Calu3 (cell line): ENCODE data around the gene SCAPER. TPM values are rescaled to one million over a fixed set of nuclear protein-coding genes. Genes with fewer than 3 reads are reported as not detected.

Experiments used
- BruUV-seq: library from RNA; stranded (reverse); fragments of 400-500 nt; replicated peaks from 2 replicates; lab custom pipeline; 2021; lab: Mats Ljungman, UMichigan
- CTCF ChIA-PET: fragments of 300-600 bp; sonication (Branson Sonifier 250); formaldehyde crosslinking; loops from one replicate; lab custom pipeline; 2022; ENCODE audit warnings: antibody characterized with exemption; lab: Charles Lee
- DNase-seq: peaks from one replicate; pipeline ENCODE4 v3.0.0; 2022
- H3K27ac Mint-ChIP-seq: one replicate; pipeline ENCODE4 v1.8.0; 2022; ENCODE audit warnings: mixed read lengths; ENCODE audit not compliant: unreplicated experiment
- H3K27me3 Mint-ChIP-seq: one replicate; pipeline ENCODE4 v1.8.0; 2022; ENCODE audit warnings: mixed read lengths; ENCODE audit not compliant: unreplicated experiment
- H3K36me3 Mint-ChIP-seq: one replicate; pipeline ENCODE4 v1.8.0; 2022; ENCODE audit warnings: mild to moderate bottlenecking, moderate library complexity, mixed read lengths; ENCODE audit not compliant: insufficient read depth, unreplicated experiment
- H3K4me1 Mint-ChIP-seq: one replicate; pipeline ENCODE4 v1.8.0; 2022; ENCODE audit warnings: mild to moderate bottlenecking, low read depth, mixed read lengths; ENCODE audit not compliant: unreplicated experiment
- H3K4me3 Mint-ChIP-seq: one replicate; pipeline ENCODE4 v1.8.0; 2022; ENCODE audit warnings: mild to moderate bottlenecking, low read depth, moderate library complexity, mixed read lengths; ENCODE audit not compliant: unreplicated experiment
- H3K9me3 Mint-ChIP-seq: one replicate; pipeline ENCODE4 v1.8.0; 2022; ENCODE audit warnings: low read depth, mixed read lengths; ENCODE audit not compliant: unreplicated experiment
- intact Hi-C: fragments of 100-400 bp; cut with micrococcal nuclease; formaldehyde crosslinking; loops from one replicate; pipeline ENCODE4 v1.10.0; 2022; ENCODE audit not compliant: unreplicated experiment
- total RNA-seq: library from RNA; stranded (reverse); gene quantifications from 2 replicates; pipeline ENCODE4 v1.2.3, GENCODE V29; 2022
- TF ChIP-seq, protein P1 (sequence below): fragments of 200-600 bp; IDR thresholded peaks from one replicate; pipeline ENCODE4 v1.8.0; 2022; ENCODE audit warnings: antibody characterized with exemption; ENCODE audit not compliant: unreplicated experiment

SCAPER gene
- total RNA-seq, 1 experiment from 2014 or later = 34.8 TPM

- CTCF ChIA-PET = no interaction called here
- DNase-seq = no peak
- intact Hi-C loops = no loop called here
- Mint-ChIP-seq H3K4me1 (peaks cover 15% of the 10 kb centered on the region), H3K27me3 (no peaks in the 10 kb centered on the region), H3K27ac (no peak overlapping the region), H3K9me3 (peaks cover 3% of the 10 kb centered on the region), H3K4me3 (no peak overlapping the region), H3K36me3 (no peaks in the 10 kb centered on the region)
- BruUV-seq = no TSS peak
- TF ChIP-seq, protein P1, sequence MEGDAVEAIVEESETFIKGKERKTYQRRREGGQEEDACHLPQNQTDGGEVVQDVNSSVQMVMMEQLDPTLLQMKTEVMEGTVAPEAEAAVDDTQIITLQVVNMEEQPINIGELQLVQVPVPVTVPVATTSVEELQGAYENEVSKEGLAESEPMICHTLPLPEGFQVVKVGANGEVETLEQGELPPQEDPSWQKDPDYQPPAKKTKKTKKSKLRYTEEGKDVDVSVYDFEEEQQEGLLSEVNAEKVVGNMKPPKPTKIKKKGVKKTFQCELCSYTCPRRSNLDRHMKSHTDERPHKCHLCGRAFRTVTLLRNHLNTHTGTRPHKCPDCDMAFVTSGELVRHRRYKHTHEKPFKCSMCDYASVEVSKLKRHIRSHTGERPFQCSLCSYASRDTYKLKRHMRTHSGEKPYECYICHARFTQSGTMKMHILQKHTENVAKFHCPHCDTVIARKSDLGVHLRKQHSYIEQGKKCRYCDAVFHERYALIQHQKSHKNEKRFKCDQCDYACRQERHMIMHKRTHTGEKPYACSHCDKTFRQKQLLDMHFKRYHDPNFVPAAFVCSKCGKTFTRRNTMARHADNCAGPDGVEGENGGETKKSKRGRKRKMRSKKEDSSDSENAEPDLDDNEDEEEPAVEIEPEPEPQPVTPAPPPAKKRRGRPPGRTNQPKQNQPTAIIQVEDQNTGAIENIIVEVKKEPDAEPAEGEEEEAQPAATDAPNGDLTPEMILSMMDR = no peak
Observed at GRCh38 chr15:76572983-76573314, 332.2 kb downstream of the SCAPER start.

DNA sequence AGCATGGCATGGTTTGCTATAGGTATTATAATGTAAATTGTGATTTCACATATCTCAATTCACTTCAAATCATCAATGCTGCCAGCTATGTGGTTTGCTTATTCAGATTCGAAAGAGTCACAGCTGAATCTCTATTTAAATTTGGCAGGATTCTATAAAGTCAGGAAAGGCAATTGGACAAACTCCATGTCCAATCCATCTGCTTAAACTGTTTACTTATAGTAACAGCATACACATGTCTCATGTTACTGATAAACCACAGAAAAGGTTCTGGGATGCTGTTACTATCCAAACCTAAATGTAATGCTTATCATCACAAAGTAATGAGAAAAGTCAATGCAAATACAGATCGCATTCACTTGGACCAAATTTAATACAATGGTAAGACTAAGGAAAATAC, 338.9 kb downstream of the SCAPER start:
- Mint-ChIP-seq H3K4me1 (no peaks in the 10 kb centered on the region), H3K27me3 (no peaks in the 10 kb centered on the region), H3K27ac (no peak overlapping the region), H3K36me3 (no peaks in the 10 kb centered on the region), H3K4me3 (no peak overlapping the region), H3K9me3 (peaks cover 7% of the 10 kb centered on the region)
- TF ChIP-seq, protein P1 = no peak
- CTCF ChIA-PET = no interaction called here
- intact Hi-C loops = no loop called here
- no peak for DNase-seq
- no TSS peak for BruUV-seq

GRCh38 chr15:76565366-76565765, 339.8 kb downstream of the SCAPER start:
- no TSS peak for BruUV-seq
- CTCF ChIA-PET = no interaction called here
- no peak overlapping the region for H3K27ac Mint-ChIP-seq

GRCh38 chr15:76555247-76555646, 349.9 kb downstream of the SCAPER start:
- no peak overlapping the region for H3K4me3 Mint-ChIP-seq
- TF ChIP-seq, protein P1 = no peak
- H3K9me3 Mint-ChIP-seq = no peaks in the 10 kb centered on the region
- BruUV-seq = no TSS peak
- H3K27ac Mint-ChIP-seq = no peak overlapping the region
- DNase-seq = no peak
- intact Hi-C loops = no loop called here
- H3K36me3 Mint-ChIP-seq = no peaks in the 10 kb centered on the region
- CTCF ChIA-PET = no interaction called here
- H3K27me3 Mint-ChIP-seq = no peaks in the 10 kb centered on the region
- H3K4me1 Mint-ChIP-seq = no peaks in the 10 kb centered on the region

More at GRCh38 chr15:76565366-76565765, 339.8 kb downstream of the SCAPER start:
- H3K36me3 Mint-ChIP-seq = no peaks in the 10 kb centered on the region
- intact Hi-C loops = no loop called here
- no peaks in the 10 kb centered on the region for H3K4me1 Mint-ChIP-seq
- DNase-seq = no peak
- no peaks in the 10 kb centered on the region for H3K27me3 Mint-ChIP-seq
- TF ChIP-seq, protein P1 = no peak
- peaks cover 7% of the 10 kb centered on the region for H3K9me3 Mint-ChIP-seq
- no peak overlapping the region for H3K4me3 Mint-ChIP-seq
